Renal cortex interstitium (tissue), 11 donors: ENCODE data around the gene ARID3B. TPM values are rescaled to one million over a fixed set of nuclear protein-coding genes. Genes with fewer than 3 reads are reported as not detected.
"Not testable (repeated sequence)": the region's sequence is repeated elsewhere in the genome, so short reads cannot be mapped to it uniquely, and the experiment has no call there.

Experiments used
- DNase-seq, 11 donors: peaks; one replicate each; pipeline ENCODE4 v3.0.0-alpha.2; 2013; ENCODE audit warnings: low read depth in 9 of 11, low spot score in 4 of 11; ENCODE audit errors: extremely low read depth in 1 of 11
- polyA plus RNA-seq, 3 donors: library from polyadenylated mRNA; unstranded; fragments of 120-200 nt; gene quantifications; one replicate each; pipeline ENCODE4 v1.2.1, GENCODE V29; 2013; ENCODE audit not compliant: insufficient read length in 3 of 3

Gene ARID3B
- polyA plus RNA-seq, 3 donors = 13.5 to 17.7 (median 17.1) TPM

- DNase-seq = not testable (repeated sequence)
Observed at GRCh38 chr15:74596736-74597135, 55.7 kb downstream of the ARID3B start.

DNA sequence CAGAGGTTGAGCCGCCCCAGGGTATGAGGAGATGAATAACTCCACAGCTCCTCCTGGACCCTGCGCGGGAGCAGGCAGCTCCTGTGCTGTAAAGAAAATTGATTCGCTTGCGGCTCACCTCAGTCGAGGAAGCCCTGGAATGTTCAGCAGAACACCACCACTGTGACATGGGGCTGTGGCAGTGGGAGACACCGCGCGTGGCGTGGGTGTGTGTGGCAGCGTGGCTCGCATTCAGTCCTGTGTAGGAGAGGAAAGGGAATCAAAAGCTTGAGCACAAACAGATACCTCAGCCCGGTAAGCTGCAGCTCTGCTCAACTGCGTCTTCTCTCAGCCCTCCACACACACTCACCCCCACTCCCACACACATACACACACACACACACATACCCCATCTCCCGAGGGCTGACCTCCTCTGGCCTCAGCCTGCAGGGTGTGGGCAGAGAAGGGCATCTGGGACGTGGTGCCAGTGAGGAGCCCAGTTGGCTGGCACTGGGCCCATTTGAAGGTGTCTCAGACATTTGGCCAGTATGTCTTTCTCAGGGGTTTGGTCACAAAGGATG lies 56.2 kb downstream of the ARID3B start:
- not testable (repeated sequence) for DNase-seq

DNA sequence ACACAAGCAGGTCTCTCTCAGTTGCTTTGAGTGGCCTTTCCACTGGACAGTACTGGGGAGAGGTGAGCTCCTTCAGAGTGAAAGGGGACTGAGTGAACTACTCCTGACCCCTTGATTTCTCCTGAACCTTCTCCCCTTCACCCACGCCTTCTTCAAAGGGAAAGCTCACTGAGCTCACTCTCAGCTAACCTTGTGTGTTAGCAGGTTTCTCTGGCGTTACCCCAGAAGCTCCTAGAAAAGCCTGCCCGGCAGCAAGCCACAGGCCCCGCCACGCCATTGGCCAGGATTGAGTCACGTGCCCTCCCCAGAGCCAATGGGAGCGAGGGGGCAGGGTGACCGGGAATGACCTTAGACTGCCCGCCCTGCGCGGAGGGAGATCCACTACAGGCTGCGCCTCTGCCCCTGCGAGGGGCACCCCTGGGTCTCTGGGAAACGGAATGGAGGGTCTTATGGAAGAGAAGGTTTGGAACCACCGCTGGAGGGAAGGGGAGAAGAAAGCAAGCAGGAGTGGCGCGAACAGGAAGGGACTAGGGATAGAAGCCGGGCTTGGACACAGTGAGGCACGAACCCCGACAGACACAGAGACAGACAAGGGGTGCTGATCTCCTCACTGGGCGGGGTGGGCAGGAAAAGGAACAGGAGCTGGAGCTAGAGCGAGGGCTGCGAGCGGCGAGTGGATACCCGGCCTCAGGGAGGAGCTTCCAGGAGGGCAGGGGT lies 57.3 kb downstream of the ARID3B start:
- DNase-seq = peak; percentile 75 to 93 (median 87)

- no peak for DNase-seq
Observed at GRCh38 chr15:74599156-74599555, 58.1 kb downstream of the ARID3B start.

DNA sequence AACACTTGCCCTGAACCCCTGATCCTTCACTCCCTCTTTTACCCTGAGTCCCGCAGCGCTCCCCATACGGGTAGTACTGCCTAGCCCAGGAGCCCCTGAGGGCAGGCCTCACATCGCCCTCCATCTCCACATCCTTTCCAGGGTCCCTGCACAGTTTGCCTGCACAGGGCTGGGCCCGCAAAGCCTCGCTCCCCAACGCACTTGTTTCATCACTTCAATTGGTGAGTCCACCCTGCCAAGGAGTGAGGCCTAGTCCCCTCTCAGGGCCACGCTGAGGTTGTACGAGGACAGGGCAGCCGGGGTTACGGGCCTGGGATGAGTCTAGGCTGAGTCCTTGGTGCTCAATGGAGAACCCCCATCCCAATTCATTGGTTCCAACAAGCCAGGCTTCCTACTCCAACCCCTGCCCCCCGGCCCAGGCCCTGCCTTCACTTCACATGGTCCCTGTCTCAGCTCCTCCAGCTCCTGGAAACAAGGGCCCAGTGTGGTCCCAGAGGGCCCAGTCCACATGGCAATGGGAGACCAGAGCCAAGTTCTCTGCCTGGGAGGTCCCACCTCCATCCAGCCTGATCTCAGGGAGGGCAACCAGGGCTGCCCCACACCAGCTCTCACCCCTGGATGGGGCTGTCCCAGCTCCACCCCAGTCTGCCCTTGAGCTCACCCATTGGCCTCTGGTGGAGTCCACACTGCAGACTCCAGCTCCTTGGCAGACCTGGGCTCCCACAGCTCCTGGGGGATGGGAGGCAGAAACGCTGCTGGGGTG lies 62.2 kb downstream of the ARID3B start:
- DNase-seq = no peak

DNA sequence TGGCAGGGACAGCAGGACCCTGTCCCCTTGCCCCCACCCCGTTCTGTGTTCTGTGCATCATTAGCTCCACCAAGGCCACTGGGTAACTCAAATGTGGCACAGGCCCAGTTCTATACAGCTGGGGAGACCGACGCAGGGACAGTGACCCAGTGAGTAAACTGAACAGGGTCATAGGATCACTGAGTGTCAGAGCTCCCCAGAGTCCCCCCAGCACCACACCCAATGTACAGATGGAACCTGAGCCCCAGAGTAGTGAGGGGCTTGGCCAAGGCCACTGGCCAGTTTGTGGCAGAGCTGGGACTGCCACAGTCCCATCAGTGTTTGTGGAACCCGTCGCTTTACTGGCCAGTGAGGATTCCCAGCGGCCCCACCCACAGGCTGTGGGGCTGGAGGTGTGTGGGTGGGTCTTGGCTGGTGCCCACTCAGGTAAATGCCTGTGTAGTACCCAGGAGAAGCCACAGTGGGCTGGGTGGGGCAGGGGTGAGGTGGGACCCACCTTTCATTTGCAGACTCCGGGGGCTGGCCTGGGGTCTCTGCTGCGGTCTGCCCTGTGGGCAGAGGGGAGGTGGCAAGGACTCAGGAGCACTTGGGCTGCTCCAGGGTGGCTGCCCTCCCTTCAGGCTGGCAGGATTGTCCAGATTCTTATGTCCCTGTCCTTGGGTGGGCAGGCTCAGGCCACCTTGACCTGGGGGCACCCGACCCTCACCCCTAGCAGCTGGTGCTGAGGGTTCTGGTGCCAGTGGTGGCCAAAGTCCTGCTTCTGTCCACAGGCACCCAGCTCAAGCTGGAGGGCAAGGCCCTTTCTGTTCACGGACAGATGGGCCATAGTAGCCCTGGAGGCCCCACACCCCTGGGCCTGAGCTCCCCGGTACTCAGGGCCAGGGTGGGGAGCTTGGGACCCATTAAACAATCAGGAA lies 63.0 kb downstream of the ARID3B start:
- no peak for DNase-seq

GRCh38 chr15:74604983-74605794 lies 64.2 kb downstream of the ARID3B start:
- DNase-seq = no peak

- no peak for DNase-seq
Observed at GRCh38 chr15:74605795-74606150, 64.8 kb downstream of the ARID3B start.

DNA sequence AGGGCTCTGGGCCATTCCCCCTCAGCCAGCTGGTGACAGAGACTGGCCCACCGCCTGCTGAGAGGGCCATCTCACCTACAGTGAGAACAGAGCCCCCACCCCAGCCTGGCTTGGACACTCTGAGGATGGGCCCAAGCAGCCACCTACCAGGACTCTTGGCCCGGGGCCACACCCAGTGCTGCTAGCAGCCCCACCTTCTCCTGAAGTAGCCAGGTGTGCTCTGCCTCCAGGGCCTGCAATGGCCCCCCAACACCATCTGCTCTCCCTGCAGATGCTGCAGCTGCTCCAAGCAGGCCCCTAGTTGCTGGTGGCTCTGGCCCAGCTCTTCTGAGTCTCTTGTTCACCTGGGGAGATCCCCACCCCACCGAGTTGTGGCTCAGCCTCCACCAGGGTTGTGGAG lies 67.8 kb downstream of the ARID3B start:
- no peak for DNase-seq

DNA sequence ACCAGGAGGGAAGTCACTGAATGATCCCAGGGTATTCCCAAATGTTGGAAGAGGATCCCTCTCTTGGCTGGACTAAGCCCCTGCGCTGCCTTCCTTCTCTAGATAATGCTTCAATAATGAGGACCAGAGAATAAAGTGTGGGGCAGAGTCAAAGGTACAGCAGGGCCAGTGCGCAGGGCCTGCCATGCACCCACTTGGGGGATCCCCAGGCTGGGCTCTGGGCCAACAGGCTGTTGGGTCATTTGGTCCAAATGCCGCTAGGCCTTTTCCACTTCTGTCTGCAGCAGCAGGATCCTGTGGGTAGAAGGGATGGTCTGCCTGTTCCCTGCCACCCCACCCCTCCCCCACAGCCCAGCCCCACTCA lies 68.9 kb downstream of the ARID3B start:
- no peak for DNase-seq

DNA sequence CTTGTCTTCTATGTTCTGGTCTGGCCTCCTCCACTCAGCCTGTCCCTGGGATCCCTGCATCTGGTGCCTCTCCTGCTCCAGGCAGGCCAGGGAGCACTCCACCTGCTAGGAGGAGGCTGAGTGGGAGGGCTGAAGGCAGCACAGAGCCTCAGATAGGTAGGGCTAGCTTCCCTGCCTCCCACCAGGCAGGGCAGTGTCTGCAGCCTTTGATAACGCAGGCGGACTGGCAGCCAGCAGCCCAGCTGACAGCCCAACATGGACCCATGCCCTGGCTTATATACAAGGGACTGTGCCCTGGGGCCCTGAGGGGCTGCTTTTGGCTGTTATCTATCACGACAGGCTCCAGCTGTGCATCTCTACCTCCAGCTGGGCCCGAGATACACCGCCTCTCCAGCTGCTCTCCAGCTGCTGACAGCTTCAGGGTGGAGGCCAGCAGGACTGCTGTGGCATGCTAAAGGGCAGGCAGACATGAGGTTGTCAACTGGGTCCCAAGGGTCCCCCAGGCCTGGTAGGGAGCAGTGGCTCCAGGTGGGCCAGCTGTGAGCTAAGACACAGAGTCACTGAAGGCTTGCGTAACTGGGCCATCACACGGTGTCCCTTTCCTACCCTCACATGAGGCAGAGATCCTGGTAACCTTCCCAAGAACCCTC lies 69.4 kb downstream of the ARID3B start:
- no peak for DNase-seq

GRCh38 chr15:74611341-74611740 lies 70.3 kb downstream of the ARID3B start:
- DNase-seq = no peak

DNA sequence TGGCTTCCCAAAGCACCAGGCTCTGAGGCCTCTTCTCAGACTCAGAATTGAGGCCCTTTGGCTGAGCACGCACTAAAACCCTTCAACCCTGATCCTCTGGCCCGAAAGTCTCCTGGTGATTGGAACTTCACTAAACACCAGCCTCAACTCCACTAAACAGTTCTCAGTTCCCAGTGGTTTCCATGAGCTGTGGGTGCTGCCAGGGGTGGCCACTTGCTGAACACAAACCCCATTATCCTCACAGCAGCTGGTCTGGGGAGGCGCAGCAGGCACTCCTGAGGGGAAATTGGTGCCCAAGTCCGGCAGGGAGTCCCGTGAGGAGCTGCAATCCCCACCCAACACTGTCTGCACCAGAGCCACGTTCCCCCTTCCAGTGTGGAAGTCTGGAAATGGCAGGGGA lies 70.8 kb downstream of the ARID3B start:
- no peak for DNase-seq

GRCh38 chr15:74612677-74613076 lies 71.7 kb downstream of the ARID3B start:
- DNase-seq = no peak

DNA sequence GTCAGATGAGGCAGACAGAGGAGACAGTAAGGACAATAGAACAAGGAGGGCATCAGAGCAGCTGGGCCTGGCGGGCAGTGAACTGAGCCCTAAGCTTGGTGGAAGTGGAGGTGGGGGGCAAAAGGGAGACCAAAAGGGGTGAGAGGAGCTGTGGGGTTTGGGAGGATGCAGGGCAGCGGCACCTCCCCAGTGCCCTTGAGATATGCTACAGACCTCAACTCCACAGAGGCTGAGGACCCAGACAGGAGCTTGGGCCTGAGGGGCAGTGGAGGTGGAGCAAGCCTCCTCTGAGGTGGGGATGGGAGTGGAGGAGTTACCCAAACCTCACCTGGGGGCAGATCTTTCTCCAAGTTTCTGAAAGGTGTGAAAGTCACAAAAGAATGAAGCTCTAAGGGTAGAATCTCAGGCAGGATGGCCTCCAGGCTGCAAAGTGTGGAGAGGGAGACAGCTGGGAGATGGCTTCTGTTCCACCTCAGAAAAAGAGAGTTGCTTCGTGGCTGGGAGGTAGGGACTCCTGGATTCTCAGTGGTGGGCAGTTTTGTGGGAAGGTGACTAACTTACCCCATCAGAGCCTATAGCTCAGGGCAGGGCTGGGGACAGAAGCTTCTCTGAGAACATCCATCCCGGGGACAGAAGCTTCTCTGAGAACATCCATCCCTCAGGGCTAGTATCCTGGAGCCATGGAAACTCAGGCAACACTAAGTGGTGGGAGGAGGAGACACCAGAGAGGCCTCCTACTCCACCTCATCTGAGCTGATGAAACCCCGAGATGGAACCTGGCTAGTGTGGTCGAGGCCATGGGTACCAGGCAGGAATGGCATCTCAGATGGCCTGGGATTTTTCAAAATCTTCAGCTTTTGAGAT lies 72.3 kb downstream of the ARID3B start:
- no peak for DNase-seq

GRCh38 chr15:74613953-74614743 lies 73.1 kb downstream of the ARID3B start:
- DNase-seq = peak in 2 of 11 donors; percentile 56
